ENCODE results near the gene ANGPT4.

DNA sequence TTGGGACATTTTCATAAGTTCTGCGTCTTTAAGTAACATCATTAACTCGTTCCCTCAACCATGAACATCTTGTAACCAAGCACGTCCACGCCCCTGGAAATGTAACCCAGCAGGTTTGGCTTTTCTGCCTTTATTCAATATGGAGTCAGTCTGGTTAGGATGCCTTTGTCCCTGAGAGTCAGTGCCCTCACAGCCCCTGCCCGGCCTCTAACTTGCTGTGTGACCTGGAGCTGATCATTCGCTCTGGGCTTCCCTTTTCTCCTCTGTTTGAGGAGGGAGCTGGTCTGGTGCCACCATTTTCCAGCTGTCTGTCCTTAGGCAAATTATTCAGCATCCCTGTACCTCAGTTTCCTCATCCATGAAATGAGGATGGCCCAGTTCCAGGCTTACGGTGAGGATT is 26.5 kb upstream of the ANGPT4 start:
- no peak for TF ChIP-seq ZZZ3 (IDR thresholded peaks at IDR 0.05; ENCODE audit: control insufficient read depth, insufficient read length, low read depth)
- TF ChIP-seq HDAC6 (IDR thresholded peaks at IDR 0.05; ENCODE audit: unreplicated experiment): no peak
- TF ChIP-seq, protein P1, sequence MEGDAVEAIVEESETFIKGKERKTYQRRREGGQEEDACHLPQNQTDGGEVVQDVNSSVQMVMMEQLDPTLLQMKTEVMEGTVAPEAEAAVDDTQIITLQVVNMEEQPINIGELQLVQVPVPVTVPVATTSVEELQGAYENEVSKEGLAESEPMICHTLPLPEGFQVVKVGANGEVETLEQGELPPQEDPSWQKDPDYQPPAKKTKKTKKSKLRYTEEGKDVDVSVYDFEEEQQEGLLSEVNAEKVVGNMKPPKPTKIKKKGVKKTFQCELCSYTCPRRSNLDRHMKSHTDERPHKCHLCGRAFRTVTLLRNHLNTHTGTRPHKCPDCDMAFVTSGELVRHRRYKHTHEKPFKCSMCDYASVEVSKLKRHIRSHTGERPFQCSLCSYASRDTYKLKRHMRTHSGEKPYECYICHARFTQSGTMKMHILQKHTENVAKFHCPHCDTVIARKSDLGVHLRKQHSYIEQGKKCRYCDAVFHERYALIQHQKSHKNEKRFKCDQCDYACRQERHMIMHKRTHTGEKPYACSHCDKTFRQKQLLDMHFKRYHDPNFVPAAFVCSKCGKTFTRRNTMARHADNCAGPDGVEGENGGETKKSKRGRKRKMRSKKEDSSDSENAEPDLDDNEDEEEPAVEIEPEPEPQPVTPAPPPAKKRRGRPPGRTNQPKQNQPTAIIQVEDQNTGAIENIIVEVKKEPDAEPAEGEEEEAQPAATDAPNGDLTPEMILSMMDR (IDR thresholded peaks at IDR 0.05 in 2 of 3, conservative IDR thresholded peaks at IDR 0.05 in 1 of 3; ENCODE audit: control insufficient read depth in 2 of 3, extremely low read depth in 1 of 3, insufficient read depth in 1 of 3, low read depth in 3 of 3, low read length in 3 of 3): no peak
